Dendritic cell treated with granulocyte-macrophage colony-stimulating factor and Interleukin-4, amounts not matched to agents 40 ng/mL and 50 ng/mL, for 4 days (primary cell): ENCODE data around the gene VPS45.

Source experiments
- H3K27ac Mint-ChIP-seq: one replicate; pipeline ENCODE4 v1.8.0; 2022; ENCODE audit warnings: mild to moderate bottlenecking, mixed read lengths
- H3K27me3 Mint-ChIP-seq: one replicate; pipeline ENCODE4 v1.8.0; 2022; ENCODE audit warnings: mild to moderate bottlenecking, mixed read lengths
- H3K36me3 Mint-ChIP-seq: one replicate; pipeline ENCODE4 v1.8.0; 2022; ENCODE audit warnings: low read depth, mixed read lengths
- H3K4me1 Mint-ChIP-seq: one replicate; pipeline ENCODE4 v1.8.0; 2022; ENCODE audit warnings: low read depth, mixed read lengths
- H3K4me3 Mint-ChIP-seq: one replicate; pipeline ENCODE4 v1.8.0; 2022; ENCODE audit warnings: mild to moderate bottlenecking, moderate library complexity, mixed read lengths
- H3K9me3 Mint-ChIP-seq: one replicate; pipeline ENCODE4 v1.8.0; 2022; ENCODE audit warnings: mixed read lengths
- intact Hi-C: fragments of 100-400 bp; cut with micrococcal nuclease; formaldehyde crosslinking; loops from one replicate; pipeline ENCODE4 v1.15.0; 2022

Gene VPS45

DNA sequence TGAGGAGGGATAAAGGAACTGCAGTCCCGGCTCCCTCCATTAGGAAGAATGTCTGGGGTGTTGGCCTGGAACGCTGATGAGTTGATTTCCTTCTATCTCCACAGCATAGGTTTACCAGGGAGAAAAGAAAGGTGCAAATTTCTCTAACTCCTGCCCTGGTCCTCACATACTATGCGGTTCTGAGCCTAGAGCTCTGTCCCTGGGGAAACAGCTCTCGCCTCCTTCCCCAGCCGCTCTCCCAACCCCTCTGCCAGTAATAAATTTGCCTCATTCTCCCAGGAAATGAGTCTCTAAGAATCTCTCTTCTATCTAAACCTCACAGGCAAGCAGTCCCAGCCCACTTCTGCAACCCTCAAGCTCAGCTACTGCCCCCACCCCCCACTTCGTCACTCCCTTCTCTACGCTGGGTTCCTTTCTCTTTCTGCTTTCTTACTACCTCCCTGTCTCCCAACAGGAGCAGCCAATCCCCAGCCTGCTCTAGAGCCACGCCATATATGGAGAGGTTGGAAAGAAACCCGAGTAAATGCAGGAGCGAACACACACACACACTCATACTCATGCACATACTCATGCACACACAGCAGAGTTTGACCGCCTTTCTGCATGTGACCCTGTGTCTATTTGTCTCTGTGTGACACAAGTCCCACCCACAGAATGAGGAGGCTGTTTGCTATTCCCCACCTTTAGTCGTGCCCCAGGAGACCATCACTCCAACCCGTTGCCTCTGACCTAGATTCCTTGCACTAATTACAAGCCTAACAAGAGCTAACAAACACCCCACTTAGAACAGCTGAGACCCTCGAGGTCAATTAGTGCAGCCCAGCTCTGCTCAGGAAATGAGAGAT lies 95.5 kb downstream of the VPS45 start:
- Mint-ChIP-seq H3K4me1 (peaks cover 86% of the 10 kb centered on the region), H3K27me3 (no peaks in the 10 kb centered on the region), H3K36me3 (peaks cover 37% of the 10 kb centered on the region), H3K27ac (peak overlapping the region; percentile 92), H3K9me3 (no peaks in the 10 kb centered on the region), H3K4me3 (peak overlapping the region; percentile 80)
- intact Hi-C loops, result loop anchor here (2.0 to 10.0 kb wide), 3 partner anchors 14 to 72 kb away; partner anchors contain the start of genes ANP32E and PLEKHO1

- Mint-ChIP-seq H3K27ac (peak overlapping the region; percentile 92), H3K4me1 (peaks cover 74% of the 10 kb centered on the region)
- intact Hi-C loops, result loop anchor here (10.0 kb wide), 1 partner anchor 71 kb away; the partner anchor contains the start of gene ANP32E
Measured at GRCh38 chr1:150164224-150164623, 96.6 kb downstream of the VPS45 start.

DNA sequence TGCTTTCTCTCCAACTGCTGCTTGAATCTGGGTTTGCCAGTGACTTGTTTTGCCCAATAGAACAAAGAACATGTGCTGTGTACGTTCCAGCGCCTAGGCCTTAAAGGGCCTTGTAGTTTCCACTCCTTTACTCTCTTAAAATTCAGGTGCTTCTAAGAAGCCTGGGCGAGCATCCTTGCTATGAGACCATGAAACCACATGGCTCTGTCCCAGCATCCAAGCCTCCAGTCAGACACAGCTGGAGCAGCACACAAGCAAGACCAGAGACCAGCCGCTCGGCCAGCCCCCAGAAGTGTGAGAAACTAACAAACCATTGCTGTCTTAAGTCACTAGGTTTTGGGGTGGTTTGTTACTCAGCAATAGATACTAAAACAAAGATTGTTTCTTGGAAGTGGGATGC lies 97.2 kb downstream of the VPS45 start:
- Mint-ChIP-seq H3K27ac (peak overlapping the region; percentile 92), H3K4me1 (peaks cover 69% of the 10 kb centered on the region), H3K36me3 (peaks cover 21% of the 10 kb centered on the region), H3K9me3 (no peaks in the 10 kb centered on the region), H3K4me3 (peak overlapping the region; percentile 60), H3K27me3 (no peaks in the 10 kb centered on the region)
- intact Hi-C loops, result loop anchor here (5.0 to 10.0 kb wide), 2 partner anchors 70 to 72 kb away; partner anchors contain the start of gene ANP32E

More at GRCh38 chr1:150164224-150164623, 96.6 kb downstream of the VPS45 start:
- Mint-ChIP-seq H3K27me3 (no peaks in the 10 kb centered on the region), H3K4me3 (peak overlapping the region; percentile 60), H3K9me3 (no peaks in the 10 kb centered on the region), H3K36me3 (peaks cover 26% of the 10 kb centered on the region)

GRCh38 chr1:150165622-150166612 lies 98.3 kb downstream of the VPS45 start:
- peaks cover 66% of the 10 kb centered on the region for H3K4me1 Mint-ChIP-seq
- no peaks in the 10 kb centered on the region for H3K27me3 Mint-ChIP-seq
- intact Hi-C loops, result loop anchor here (5.0 to 10.0 kb wide), 2 partner anchors 69 to 74 kb away; partner anchors contain the start of gene ANP32E
- H3K9me3 Mint-ChIP-seq, result no peaks in the 10 kb centered on the region
- peak overlapping the region; percentile 92 for H3K27ac Mint-ChIP-seq
- peak overlapping the region; percentile 33 for H3K4me3 Mint-ChIP-seq
- peaks cover 9% of the 10 kb centered on the region for H3K36me3 Mint-ChIP-seq

DNA sequence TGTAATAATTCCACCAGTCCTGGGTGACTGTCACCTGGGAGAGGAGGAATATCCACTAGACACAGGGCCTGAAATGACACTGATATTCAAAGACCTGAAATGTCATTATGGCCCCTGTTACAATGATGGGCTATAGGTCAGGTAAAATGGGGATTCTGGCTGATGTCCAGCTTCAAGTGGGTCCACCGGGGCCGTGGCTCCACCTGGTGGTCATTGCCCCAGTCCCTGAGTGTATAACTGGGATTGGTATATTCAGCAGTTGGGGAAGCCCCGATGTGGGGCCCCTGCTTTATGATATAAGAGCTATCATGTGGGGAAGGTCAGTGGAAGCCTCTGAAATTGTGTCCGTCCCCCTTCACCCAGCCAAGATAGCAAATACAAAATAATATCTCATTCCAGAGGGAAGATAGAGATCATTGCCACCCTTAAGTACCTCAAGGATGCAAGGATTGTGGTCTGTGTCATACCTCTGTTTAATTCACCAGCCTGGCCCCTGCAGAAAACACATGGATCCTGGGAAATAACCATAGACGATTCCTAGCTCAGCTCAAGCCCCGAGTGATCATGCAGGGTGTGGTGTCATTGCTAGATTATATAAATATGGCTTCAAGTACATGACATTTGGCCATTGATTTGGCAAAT lies 101.5 kb downstream of the VPS45 start:
- no peaks in the 10 kb centered on the region for H3K36me3 Mint-ChIP-seq
- H3K27ac Mint-ChIP-seq, result no peak overlapping the region
- H3K9me3 Mint-ChIP-seq, result no peaks in the 10 kb centered on the region
- peaks cover 51% of the 10 kb centered on the region for H3K4me1 Mint-ChIP-seq
- no peak overlapping the region for H3K4me3 Mint-ChIP-seq
- intact Hi-C loops, result loop anchor here (1.0 to 10.0 kb wide), 3 partner anchors 66 to 96 kb away; partner anchors contain the start of gene ANP32E
- H3K27me3 Mint-ChIP-seq, result no peaks in the 10 kb centered on the region

DNA sequence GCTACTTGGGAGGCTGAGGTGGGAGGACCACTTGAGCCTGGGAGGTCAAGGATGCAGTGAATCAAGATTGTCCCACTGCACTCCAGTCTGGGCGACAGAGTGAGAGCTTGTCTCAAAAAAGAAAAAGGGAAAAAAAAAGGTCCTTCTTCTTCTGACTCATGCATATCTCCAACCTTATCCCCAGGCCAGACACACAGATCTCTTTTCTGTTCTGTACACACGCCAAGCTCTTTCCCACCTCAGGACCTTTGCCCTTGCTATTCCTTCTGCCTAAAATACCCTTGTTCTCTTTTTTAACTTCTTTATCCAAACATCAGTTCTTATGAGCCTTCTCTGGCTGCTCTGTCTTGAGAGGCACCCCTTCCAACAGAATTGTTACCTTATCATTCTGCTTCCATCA lies 104.2 kb downstream of the VPS45 start:
- intact Hi-C loops, result no loop called here

DNA sequence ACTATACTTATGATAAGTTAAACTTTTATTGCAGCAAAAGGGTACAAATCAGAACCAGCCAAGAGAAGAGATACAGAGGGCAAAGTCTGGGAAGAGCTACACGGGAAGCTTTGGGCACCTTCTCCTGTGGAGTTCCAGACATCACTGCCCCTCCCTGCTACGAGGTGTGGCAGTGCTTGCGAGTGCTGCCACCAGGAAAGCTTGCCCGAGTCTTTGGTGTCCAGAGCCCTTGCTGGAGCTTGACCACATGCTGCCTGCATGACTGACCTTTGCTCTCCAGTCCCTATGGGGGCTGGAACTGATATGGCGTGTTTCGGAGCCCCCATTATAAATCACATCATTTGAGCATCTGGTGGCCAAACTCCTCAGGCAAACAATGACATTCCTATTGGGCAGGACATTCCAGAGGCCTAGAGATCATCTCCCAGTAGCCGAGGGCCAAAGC lies 105.6 kb downstream of the VPS45 start:
- no peaks in the 10 kb centered on the region for H3K36me3 Mint-ChIP-seq
- intact Hi-C loops, result no loop called here
- no peak overlapping the region for H3K4me3 Mint-ChIP-seq
- no peaks in the 10 kb centered on the region for H3K27me3 Mint-ChIP-seq
- no peak overlapping the region for H3K27ac Mint-ChIP-seq
- H3K4me1 Mint-ChIP-seq, result peaks cover 44% of the 10 kb centered on the region
- no peaks in the 10 kb centered on the region for H3K9me3 Mint-ChIP-seq

More for the DNA sequence above, 104.2 kb downstream of the VPS45 start:
- Mint-ChIP-seq H3K4me1 (peaks cover 39% of the 10 kb centered on the region), H3K36me3 (no peaks in the 10 kb centered on the region), H3K27ac (no peak overlapping the region), H3K27me3 (no peaks in the 10 kb centered on the region), H3K4me3 (no peak overlapping the region), H3K9me3 (no peaks in the 10 kb centered on the region)

GRCh38 chr1:150176593-150176992 lies 109.0 kb downstream of the VPS45 start:
- no peaks in the 10 kb centered on the region for H3K36me3 Mint-ChIP-seq
- H3K27me3 Mint-ChIP-seq, result no peaks in the 10 kb centered on the region
- no peaks in the 10 kb centered on the region for H3K9me3 Mint-ChIP-seq
- H3K4me1 Mint-ChIP-seq, result peaks cover 62% of the 10 kb centered on the region
- intact Hi-C loops, result no loop called here
- H3K4me3 Mint-ChIP-seq, result peak overlapping the region; percentile 52
- H3K27ac Mint-ChIP-seq, result peak overlapping the region; percentile 87

GRCh38 chr1:150178548-150178947 lies 111.0 kb downstream of the VPS45 start:
- no peaks in the 10 kb centered on the region for H3K27me3 Mint-ChIP-seq
- H3K27ac Mint-ChIP-seq, result peak overlapping the region; percentile 87
- intact Hi-C loops, result no loop called here
- H3K9me3 Mint-ChIP-seq, result no peaks in the 10 kb centered on the region
- H3K4me3 Mint-ChIP-seq, result no peak overlapping the region
- peaks cover 67% of the 10 kb centered on the region for H3K4me1 Mint-ChIP-seq
- no peaks in the 10 kb centered on the region for H3K36me3 Mint-ChIP-seq

DNA sequence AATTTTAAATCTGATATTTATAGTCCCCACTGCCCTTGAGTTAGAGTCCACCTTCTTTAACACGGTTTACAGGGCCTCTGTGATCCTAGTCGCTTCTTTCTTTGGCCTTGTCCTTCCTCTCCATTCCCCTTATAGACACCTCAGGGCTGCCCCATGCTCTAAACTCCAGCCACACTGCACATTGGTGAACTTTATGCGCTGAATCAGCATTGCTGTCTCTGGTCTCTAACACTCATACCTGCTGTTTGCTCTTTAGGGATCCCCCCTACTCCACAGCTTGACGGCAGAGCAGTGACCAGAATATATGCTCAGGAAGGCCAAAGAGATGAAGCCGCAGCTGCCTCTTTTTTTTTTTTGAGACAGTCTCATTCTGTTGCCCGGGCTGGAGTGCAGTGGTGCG lies 112.3 kb downstream of the VPS45 start:
- peak overlapping the region; percentile 58 for H3K27ac Mint-ChIP-seq
- intact Hi-C loops, result no loop called here
- peaks cover 72% of the 10 kb centered on the region for H3K4me1 Mint-ChIP-seq
- H3K27me3 Mint-ChIP-seq, result no peaks in the 10 kb centered on the region
- no peaks in the 10 kb centered on the region for H3K36me3 Mint-ChIP-seq
- no peak overlapping the region for H3K4me3 Mint-ChIP-seq
- H3K9me3 Mint-ChIP-seq, result no peaks in the 10 kb centered on the region

DNA sequence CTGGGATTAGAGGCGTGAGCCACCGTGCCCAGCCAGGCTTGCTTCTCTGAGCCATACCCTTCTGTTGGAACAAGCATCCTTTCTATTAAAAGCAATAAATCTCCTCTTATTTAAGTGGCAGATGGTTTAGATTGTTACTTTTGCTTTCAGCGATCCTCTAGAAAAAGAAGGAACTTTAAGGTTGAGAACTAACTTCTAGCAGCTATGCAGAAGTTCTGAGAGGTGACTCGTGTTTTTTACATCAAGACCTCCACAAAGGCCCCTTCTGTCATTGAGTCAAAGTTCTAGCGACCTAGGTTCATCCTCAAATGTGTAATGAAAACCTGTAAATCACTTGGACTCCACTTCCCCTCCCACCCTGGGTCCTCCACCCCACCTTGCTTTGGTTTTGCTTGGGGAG lies 112.9 kb downstream of the VPS45 start:
- peak overlapping the region; percentile 58 for H3K27ac Mint-ChIP-seq
- no peak overlapping the region for H3K4me3 Mint-ChIP-seq
- intact Hi-C loops, result no loop called here

DNA sequence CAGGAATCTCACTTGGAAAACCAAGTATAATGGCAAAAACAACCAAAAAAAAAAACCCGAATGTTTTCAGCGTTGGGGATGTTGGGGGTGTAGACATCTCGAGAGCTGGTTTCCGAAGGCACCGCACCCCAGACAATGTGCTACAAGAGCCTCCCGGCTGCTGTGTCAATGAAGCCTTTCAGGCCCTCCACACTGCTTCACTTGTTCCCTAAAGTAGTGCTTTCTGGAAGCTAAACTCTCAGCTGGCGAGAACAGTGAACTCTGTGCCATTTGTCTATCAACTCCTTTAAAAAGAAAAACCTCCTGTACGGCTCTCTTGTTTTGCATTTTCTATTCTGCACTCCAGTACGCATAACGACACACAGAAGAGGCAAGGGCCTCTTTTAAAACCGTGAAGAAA lies 114.7 kb downstream of the VPS45 start:
- H3K27me3 Mint-ChIP-seq, result no peaks in the 10 kb centered on the region
- H3K27ac Mint-ChIP-seq, result no peak overlapping the region
- H3K4me1 Mint-ChIP-seq, result peaks cover 72% of the 10 kb centered on the region
- H3K4me3 Mint-ChIP-seq, result no peak overlapping the region
- no peaks in the 10 kb centered on the region for H3K9me3 Mint-ChIP-seq
- H3K36me3 Mint-ChIP-seq, result no peaks in the 10 kb centered on the region
- intact Hi-C loops, result no loop called here

More for the DNA sequence above, 112.9 kb downstream of the VPS45 start:
- Mint-ChIP-seq H3K36me3 (no peaks in the 10 kb centered on the region), H3K9me3 (no peaks in the 10 kb centered on the region), H3K4me1 (peaks cover 71% of the 10 kb centered on the region), H3K27me3 (no peaks in the 10 kb centered on the region)

DNA sequence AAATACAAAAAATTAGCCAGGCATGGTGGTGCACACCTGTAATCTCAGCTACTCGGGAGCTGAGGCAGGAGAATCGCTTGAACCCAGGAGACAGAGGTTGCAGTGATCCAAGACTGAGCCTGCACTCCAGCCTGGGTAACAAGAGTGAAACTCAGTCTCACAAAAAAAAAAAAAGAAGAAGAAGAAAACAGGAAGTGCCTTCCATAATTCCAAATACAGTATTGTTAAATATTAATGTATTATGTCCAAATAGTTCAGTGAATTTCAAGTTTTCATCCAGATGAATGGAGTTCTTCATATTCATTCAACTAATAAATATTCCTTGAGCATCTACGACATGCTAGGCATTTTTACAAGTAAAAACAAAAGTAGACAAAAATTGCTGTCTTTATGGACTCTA lies 115.5 kb downstream of the VPS45 start:
- Mint-ChIP-seq H3K36me3 (no peaks in the 10 kb centered on the region), H3K4me1 (peaks cover 75% of the 10 kb centered on the region), H3K27ac (peak overlapping the region; percentile 78), H3K4me3 (no peak overlapping the region), H3K27me3 (no peaks in the 10 kb centered on the region), H3K9me3 (no peaks in the 10 kb centered on the region)
- intact Hi-C loops, result no loop called here
